ENCODE measurements around the gene CELF1. TPM values are rescaled to one million over a fixed set of nuclear protein-coding genes. Genes with fewer than 3 reads are reported as not detected.

CELF1 gene
- total RNA-seq, 3 donors from 2014 or later: 83.7 to 132 (median 94.1) TPM

DNA sequence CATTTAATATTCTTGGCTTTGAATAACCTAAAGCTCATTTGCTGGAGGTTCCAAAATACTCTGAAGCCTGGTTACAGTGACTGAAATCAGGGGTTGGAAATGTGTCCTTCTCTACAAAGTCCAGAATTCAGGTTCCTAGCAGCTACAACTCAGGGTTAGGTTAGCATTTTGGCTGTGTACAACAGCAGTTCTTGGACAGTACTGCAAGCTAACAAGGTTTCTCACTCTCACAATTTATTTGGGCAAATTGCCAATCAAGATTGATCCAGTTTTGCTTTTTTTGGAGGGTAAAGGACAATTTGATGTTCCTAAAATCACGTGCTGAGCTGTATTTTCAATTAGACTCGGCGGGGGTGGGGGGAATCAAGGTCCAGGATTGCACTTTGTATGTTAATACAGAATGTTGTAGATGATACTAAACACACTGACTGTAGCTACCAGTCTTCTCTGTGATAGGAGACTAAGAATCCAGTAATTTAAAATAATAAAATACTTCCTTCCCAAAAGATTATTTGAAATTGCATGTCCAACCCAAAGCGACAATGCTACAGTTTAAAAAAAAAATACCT is 54.3 kb downstream of the CELF1 start:
- ATAC-seq (no peak), DNase-seq (no peak)
- intact Hi-C loops (cut with DNase I, micrococcal nuclease): no loop called here
- Histone ChIP-seq H3K4me1 (ENCODE audit: low read depth) (peaks cover 3% of the 10 kb centered on the region), H3K4me3 (no peak overlapping the region), H3K36me3 (ENCODE audit: low read depth) (no peaks in the 10 kb centered on the region), H3K9me3 (no peaks in the 10 kb centered on the region)
- no peak for TF ChIP-seq CTCF (IDR thresholded peaks at IDR 0.05)

GRCh38 chr11:47498149-47498548 is 54.8 kb downstream of the CELF1 start:
- no peak for TF ChIP-seq CTCF (IDR thresholded peaks at IDR 0.05)
- Histone ChIP-seq H3K4me1 (ENCODE audit: low read depth) (no peaks in the 10 kb centered on the region), H3K9me3 (no peaks in the 10 kb centered on the region), H3K4me3 (no peak overlapping the region), H3K36me3 (ENCODE audit: low read depth) (no peaks in the 10 kb centered on the region)
- DNase-seq (no peak), ATAC-seq (no peak)
- intact Hi-C loops (cut with DNase I, micrococcal nuclease): no loop called here

- no peak overlapping the region for H3K4me3 ChIP-seq
- no peaks in the 10 kb centered on the region for H3K36me3 ChIP-seq (ENCODE audit: low read depth)
- intact Hi-C loops (cut with DNase I, micrococcal nuclease): no loop called here
- no peak for TF ChIP-seq CTCF (IDR thresholded peaks at IDR 0.05)
- H3K4me1 ChIP-seq (ENCODE audit: low read depth): no peaks in the 10 kb centered on the region
- no peaks in the 10 kb centered on the region for H3K9me3 ChIP-seq
- ATAC-seq (no peak), DNase-seq (no peak)
Observed at GRCh38 chr11:47496808-47497207, 56.1 kb downstream of the CELF1 start.

- ATAC-seq: no peak
- Histone ChIP-seq H3K36me3 (ENCODE audit: low read depth) (no peaks in the 10 kb centered on the region), H3K4me1 (ENCODE audit: low read depth) (no peaks in the 10 kb centered on the region), H3K4me3 (no peak overlapping the region), H3K9me3 (no peaks in the 10 kb centered on the region)
- no peak for TF ChIP-seq CTCF (IDR thresholded peaks at IDR 0.05)
- DNase-seq: no peak
- intact Hi-C loops (cut with DNase I, micrococcal nuclease): no loop called here
Observed at GRCh38 chr11:47495856-47496217, 57.1 kb downstream of the CELF1 start.

DNA sequence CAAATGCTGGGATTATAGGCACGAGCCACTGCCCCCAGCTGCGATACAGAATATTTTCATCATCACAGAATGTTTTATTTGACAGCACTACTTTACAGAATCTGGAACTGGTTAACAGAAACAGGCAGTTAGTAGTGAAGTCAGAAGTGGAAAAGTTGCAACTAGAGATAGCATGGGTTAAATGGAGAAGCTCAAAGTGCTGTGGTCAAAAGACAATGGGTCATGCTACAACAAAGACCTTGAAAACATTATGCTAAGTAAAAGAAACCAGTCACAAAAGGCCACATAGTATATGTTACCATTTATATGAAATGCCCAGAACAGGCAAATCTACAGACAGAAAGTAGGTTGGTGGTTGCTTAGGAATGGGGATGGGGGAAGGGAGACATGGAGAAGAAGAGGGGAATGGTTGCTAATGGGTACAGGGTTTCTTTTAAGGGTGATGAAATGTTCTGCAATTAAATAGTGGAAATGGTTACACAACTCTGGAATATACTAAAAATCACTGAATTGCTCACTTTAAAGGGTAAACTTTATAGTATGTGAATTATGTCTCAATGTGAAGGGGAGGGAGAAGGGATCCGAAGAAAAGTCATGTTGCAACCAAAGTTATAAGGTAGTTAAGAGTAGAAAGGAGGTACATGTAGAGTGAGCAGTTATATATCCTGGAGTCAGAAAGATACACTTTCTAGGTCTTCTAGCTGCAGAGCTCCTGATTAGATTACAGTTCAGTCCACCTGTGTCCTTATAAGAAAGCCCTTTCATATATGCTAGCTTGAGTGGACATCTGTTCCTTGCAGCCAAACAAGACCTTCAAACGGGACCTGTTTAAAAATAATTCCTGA is 57.7 kb downstream of the CELF1 start:
- Histone ChIP-seq H3K36me3 (ENCODE audit: low read depth) (no peaks in the 10 kb centered on the region), H3K4me3 (no peak overlapping the region), H3K4me1 (ENCODE audit: low read depth) (no peaks in the 10 kb centered on the region), H3K9me3 (no peaks in the 10 kb centered on the region)
- TF ChIP-seq CTCF (IDR thresholded peaks at IDR 0.05): no peak
- ATAC-seq (no peak), DNase-seq (no peak)
- intact Hi-C loops (cut with DNase I, micrococcal nuclease): no loop called here
